HG02884 (cell line): ENCODE results near the gene FNIP1.
"Not testable (repeated sequence)": the region's sequence is repeated elsewhere in the genome, so short reads cannot be mapped to it uniquely, and the experiment has no call there.

Experiments used
- ATAC-seq: cut with Tn5 transposase; IDR thresholded peaks from one replicate; pipeline ENCODE4 v1.9.1; 2021; ENCODE audit warnings: mild to moderate bottlenecking, moderate library complexity; ENCODE audit not compliant: unreplicated experiment

FNIP1 gene

GRCh38 chr5:131610198-131611063 is 186.4 kb downstream of the FNIP1 start:
- no peak for ATAC-seq

- no peak for ATAC-seq
These were observed 187.0 kb downstream of the FNIP1 start for GRCh38 chr5:131609774-131610173.

- no peak for ATAC-seq
These were observed 188.2 kb downstream of the FNIP1 start for GRCh38 chr5:131608597-131608996.

GRCh38 chr5:131607903-131608540 is 188.8 kb downstream of the FNIP1 start:
- ATAC-seq, result no peak

- no peak for ATAC-seq
These were observed 189.4 kb downstream of the FNIP1 start for GRCh38 chr5:131607418-131607817.

DNA sequence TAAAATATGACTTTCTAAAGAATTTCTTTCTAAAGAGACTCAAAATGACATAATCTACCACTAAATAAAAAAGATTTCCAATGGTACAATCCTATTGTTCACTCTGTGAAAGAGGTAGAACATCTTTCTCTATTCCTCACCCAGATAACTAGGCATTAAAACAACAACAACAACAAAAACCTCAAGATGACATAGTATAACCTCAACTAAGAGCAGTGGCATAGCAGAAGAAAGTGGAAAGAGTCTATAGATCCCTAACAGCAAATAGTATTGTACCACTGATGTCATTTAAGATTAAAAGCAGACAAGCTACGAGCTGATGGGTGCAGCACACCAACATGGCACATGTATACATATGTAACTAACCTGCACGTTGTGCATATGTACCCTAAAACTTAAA is 191.7 kb downstream of the FNIP1 start:
- ATAC-seq, result no peak

DNA sequence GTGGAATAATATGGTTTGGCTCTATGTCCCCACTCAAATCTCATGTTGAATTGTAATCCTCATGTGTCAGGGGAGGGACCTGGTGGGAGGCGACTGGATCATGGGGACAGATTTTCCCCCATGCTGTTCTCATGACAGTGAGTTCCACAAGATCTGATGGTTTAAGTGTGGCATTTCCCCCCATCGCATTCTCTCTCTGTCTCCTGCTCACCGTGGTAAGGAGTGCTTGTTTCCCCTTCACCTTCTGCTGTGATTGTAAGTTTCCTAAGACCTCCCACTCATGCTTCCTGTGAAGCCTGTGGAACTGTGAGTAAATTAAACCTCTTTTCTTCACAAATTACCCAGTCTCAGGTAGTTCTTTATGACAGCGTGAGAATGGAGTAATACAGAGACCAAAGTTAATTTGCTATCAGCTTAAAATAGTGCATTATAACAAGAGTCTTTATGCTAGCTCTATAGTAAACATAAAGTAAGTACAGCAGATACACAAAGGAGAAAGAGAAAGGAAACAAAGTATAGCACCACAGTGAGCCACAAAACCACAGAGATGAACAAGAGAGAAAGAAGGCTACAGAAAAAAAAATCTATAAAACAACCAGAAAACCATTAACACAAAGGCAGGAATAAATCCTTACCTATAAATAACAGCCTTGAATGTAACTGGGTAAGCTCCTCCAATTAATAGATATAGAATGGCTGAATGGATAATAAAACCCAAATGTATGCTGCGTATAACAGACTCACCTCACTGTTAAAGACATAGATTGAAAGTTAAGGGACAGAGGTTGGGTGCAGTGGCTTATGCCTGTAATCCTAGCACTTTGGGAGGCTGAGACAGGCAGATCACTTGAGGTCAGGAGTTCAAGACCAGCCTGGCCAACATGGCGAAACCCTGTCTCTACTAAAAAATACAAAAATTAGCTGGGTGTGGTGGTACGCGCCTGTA is 201.5 kb downstream of the FNIP1 start:
- ATAC-seq, result peak; percentile 66

- no peak for ATAC-seq
These were observed 202.9 kb downstream of the FNIP1 start for GRCh38 chr5:131593921-131594320.

DNA sequence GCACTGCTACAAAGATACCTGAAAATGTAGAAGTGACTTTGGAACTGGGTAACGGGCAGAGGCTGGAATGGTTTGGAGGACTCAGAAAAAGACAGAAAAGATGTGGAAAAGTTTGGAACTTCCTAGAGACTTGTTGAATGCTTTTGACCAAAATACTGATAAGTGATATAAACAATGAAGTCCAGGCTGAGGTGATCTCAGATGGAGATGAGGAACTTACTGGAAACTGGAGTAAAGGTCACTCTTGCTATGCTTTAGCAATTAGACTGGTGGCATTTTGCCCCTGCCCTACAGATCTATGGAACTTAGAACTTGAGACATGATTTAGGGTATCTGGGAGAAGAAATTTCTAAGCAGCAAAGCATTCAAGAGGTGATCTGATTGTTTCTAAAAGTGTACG is 203.4 kb downstream of the FNIP1 start:
- ATAC-seq, result not testable (repeated sequence)
